Measurements from ENCODE around the gene SCGB3A1. TPM values are rescaled to one million over a fixed set of nuclear protein-coding genes. Genes with fewer than 3 reads are reported as not detected.

SCGB3A1 gene, protein sequence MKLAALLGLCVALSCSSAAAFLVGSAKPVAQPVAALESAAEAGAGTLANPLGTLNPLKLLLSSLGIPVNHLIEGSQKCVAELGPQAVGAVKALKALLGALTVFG
- not detected in 2 replicates for total RNA-seq

DNA sequence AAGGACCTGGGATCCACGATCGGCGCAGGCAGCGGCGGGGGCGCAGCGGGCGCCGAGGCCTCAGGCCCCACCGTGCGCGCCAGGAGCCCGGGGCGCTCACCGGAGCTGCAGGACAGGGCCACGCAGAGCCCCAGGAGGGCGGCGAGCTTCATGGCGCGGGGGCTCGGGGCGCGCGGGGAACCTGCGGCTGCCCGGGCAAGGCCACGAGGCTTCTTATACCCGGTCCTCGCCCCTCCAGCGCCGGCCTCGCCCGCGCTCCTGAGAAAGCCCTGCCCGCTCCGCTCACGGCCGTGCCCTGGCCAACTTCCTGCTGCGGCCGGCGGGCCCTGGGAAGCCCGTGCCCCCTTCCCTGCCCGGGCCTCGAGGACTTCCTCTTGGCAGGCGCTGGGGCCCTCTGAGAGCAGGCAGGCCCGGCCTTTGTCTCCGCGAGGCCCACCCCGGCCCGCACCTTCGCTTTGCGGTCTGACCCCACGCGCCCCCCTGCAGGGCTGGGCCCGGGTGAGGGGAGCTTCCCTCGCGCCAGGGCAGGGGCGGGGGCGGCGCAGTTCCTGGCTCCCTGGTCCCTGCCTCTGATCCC lies at the start of gene SCGB3A1:
Gene SCGB3A1, minus strand, starts transcription at position 189 of the 577 bp plus-strand sequence. Its CDS starts 37 bp downstream, at position 152.
- no peak for DNase-seq (ENCODE audit: low read depth)
- no peak within 1 kb of the TSS for H3K4me3 ChIP-seq (ENCODE audit: low read depth, low read length)
- TF ChIP-seq, protein P1, sequence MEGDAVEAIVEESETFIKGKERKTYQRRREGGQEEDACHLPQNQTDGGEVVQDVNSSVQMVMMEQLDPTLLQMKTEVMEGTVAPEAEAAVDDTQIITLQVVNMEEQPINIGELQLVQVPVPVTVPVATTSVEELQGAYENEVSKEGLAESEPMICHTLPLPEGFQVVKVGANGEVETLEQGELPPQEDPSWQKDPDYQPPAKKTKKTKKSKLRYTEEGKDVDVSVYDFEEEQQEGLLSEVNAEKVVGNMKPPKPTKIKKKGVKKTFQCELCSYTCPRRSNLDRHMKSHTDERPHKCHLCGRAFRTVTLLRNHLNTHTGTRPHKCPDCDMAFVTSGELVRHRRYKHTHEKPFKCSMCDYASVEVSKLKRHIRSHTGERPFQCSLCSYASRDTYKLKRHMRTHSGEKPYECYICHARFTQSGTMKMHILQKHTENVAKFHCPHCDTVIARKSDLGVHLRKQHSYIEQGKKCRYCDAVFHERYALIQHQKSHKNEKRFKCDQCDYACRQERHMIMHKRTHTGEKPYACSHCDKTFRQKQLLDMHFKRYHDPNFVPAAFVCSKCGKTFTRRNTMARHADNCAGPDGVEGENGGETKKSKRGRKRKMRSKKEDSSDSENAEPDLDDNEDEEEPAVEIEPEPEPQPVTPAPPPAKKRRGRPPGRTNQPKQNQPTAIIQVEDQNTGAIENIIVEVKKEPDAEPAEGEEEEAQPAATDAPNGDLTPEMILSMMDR (IDR thresholded peaks at IDR 0.05; ENCODE audit: insufficient read depth, low read depth, low read length) = no peak

DNA sequence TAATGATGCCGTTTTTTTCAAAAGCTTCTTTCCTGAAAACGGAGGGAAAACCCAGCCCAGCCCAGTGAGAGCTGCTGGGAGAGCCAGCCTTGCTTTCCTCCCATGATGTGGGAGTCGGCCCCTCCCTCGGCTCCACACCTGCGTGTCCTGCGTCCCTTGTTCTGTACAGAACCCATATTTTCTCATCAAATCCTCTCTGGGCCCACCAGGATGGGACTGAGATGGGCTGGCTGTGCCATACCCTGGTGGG lies 49.2 kb upstream of the SCGB3A1 start:
- no peak overlapping the region for H3K4me3 ChIP-seq (ENCODE audit: low read depth, low read length)
- TF ChIP-seq, protein P1 (IDR thresholded peaks at IDR 0.05; ENCODE audit: insufficient read depth, low read depth, low read length) = no peak
- no peak for DNase-seq (ENCODE audit: low read depth)

DNA sequence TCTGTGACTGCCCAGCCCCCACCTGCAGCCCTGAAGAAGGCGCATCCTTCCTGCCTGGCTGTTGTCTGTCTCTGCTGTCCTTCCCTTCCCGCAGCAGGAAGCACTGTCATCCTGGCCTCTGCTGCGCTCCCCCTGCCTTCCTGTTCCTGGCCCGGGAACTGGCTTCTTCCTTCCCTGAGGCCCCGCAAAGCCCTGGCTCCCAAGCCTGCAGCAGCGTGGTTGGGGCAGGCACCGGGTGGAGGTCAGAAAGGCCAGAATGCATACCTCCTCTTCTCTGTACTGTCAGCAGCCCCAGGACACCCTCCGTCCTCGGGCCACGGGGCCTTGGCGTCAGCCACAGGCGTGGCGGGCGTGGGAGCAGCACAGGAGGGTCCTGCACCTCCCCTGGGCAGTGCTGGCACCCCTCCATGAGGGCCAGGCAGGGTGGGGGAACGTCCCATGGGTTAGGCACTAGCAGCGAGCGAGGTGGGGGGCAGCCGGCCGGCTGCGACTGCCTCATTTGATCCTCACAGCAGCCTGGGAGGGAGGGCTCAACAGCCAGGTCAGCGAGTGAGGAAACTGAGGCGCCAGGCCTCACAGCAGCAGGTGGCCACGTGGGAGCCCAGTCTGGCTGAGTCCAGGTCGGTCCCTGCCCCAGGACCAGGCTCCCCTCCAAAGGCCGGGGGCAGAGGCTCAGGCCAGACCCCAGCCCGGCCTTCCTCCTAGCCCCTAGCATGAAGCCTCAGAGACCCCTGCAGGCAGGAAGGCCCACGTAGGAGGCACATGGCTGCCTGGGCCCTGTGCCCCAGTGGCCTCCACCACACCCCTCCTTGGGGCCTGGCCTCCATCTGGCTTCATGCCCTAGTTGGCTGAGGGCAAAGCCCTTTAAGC lies 48.7 kb upstream of the SCGB3A1 start:
- no peak for DNase-seq (ENCODE audit: low read depth)

DNA sequence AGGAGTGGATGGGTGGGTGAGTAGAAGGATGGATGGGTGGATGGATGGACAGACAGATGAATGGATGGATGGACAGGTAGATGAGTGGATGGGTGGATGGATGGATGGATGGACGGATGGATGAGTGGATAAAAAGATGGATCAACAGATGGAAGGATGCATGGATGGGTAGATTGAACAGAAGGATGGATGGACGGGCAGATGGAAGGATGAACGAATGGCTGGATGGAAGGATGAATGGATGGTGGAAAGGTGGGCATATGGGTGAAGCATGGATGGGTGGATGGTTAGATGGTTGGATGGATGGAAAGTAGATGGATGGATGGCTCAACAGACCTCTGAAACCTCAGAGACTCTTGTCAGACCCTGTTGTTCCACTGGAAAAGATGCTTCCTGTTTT lies 48.0 kb upstream of the SCGB3A1 start:
- DNase-seq (ENCODE audit: low read depth) = no peak
- no peak overlapping the region for H3K4me3 ChIP-seq (ENCODE audit: low read depth, low read length)
- TF ChIP-seq, protein P1 (IDR thresholded peaks at IDR 0.05; ENCODE audit: insufficient read depth, low read depth, low read length) = no peak

More for the DNA sequence above, 48.7 kb upstream of the SCGB3A1 start:
- TF ChIP-seq, protein P1 (IDR thresholded peaks at IDR 0.05; ENCODE audit: insufficient read depth, low read depth, low read length) = no peak
- H3K4me3 ChIP-seq (ENCODE audit: low read depth, low read length) = no peak overlapping the region

DNA sequence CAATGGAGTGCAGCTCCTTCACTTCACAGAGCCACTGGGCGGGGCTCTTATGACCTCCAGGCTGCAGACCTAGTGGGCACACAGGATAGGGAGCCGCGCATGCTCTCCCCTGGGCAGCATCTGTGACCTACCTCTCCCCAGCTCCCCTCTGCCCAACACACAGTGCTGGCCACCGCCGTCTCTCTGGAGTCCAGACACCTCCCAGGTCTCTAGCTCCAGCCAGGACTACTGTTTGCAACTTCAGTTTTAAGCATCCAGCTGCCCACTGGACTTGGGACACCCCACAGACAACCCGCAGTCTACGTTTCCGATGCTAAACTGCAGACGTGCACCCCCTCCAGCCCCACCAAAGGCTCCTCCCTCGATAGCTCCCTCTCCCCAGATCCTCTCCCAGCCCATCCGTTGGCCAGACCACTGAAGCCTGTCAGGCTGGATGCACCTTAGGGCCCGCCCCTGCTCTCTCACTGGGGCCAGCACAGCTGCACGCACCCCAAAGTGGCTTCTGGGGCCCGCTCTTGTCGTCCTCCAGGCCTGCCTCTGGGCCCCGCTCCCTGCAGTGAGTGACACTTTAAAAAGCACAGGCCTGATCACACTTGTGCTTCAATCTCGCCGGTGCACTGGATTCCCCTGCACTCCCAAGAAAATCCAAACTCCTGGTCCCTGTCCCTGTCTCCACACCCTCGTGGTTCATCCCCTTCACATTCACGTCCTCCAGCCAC lies 46.8 kb upstream of the SCGB3A1 start:
- DNase-seq (ENCODE audit: low read depth) = no peak
- no peak overlapping the region for H3K4me3 ChIP-seq (ENCODE audit: low read depth, low read length)
- TF ChIP-seq, protein P1 (IDR thresholded peaks at IDR 0.05; ENCODE audit: insufficient read depth, low read depth, low read length) = no peak

DNA sequence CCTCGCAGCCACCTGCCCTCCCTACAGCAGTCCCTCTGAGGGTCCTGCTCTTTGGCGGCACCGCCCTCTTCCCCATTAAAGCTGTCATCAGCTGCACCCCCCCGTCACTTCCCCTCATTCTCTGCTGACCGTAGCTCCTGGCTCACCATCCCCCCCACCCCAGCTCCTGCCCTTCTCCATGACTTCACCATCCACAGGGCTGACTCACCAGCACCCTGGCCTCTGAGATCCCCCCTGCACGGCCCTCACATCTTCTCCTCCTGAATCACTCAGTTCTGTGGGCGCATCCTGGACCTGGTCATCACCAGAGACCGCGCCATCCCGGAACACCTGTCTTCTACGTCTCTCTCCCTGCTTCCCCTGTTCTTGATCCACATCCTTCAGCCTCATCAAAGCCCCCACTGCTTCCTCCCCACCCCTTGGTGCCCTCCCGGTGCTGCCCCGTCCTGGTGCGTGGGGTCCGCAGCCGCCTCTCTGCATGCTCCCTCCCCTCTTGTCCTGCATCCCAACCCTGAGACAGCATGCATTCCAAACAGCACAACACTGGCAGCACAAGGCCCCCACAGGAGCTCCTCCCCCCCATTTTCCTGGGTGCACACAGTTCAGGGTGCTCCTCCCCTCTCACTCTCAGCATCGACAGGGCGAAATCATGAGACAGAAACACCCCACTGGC lies 45.2 kb upstream of the SCGB3A1 start:
- no peak overlapping the region for H3K4me3 ChIP-seq (ENCODE audit: low read depth, low read length)
- no peak for DNase-seq (ENCODE audit: low read depth)
- TF ChIP-seq, protein P1 (IDR thresholded peaks at IDR 0.05; ENCODE audit: insufficient read depth, low read depth, low read length) = no peak

All from fibroblast of villous mesenchyme (primary cell).